H1 (cell line): ENCODE data around the gene TMEM54. TPM values are rescaled to one million over a fixed set of nuclear protein-coding genes. Genes with fewer than 3 reads are reported as not detected.

ENCODE experiments used
- CTCF ChIA-PET: fragments of 300-600 bp; sonication (Branson Sonifier 250); formaldehyde crosslinking; loops from one replicate; lab custom pipeline; 2021; ENCODE audit not compliant: partially characterized antibody; lab: Charles Lee
- POLR2A ChIA-PET: fragments of 300-600 bp; sonication (Branson Sonifier 250); formaldehyde crosslinking; loops from one replicate; lab custom pipeline; 2021; ENCODE audit warnings: inconsistent platforms; ENCODE audit not compliant: partially characterized antibody; lab: Charles Lee
- DNase-seq, 2 experiments: peaks; one replicate each; pipeline versions ENCODE4 v3.0.0 to v3.0.0-alpha.2; 2010 to 2022; ENCODE audit warnings: low spot score in 2 of 2, low read depth in 1 of 2, mixed read lengths in 1 of 2
- FAIRE-seq: peaks from 2 replicates; lab custom pipeline; 2011; peaks lifted over from hg19 to GRCh38; lab: Jason Lieb, UNC
- H2AFZ ChIP-seq: 2 replicates; pipeline ENCODE4 v1.8.1; 2012; ENCODE audit warnings: low read length, inconsistent platforms
- H2AK5ac ChIP-seq: 2 replicates; pipeline ENCODE4 v1.6.1; 2013; ENCODE audit warnings: low read depth, low read length
- H2BK120ac ChIP-seq: replicated peaks from 2 replicates; pipeline ENCODE3; 2013; ENCODE audit warnings: low read depth, low read length, inconsistent platforms
- H2BK12ac ChIP-seq: 2 replicates; pipeline ENCODE4 v1.6.1; 2013; ENCODE audit warnings: low read depth, low read length
- H2BK15ac ChIP-seq: 2 replicates; pipeline ENCODE4 v1.6.1; 2013; ENCODE audit warnings: low read length
- H2BK20ac ChIP-seq: 2 replicates; pipeline ENCODE4 v1.6.1; 2013; ENCODE audit warnings: low read length
- H2BK5ac ChIP-seq: 2 replicates; pipeline ENCODE4 v1.6.1; 2013; ENCODE audit warnings: low read depth, low read length
- H3K14ac ChIP-seq: 2 replicates; pipeline ENCODE4 v1.6.1; 2013; ENCODE audit warnings: inconsistent platforms; ENCODE audit not compliant: insufficient read length
- H3K18ac ChIP-seq: 2 replicates; pipeline ENCODE4 v1.6.1; 2013; ENCODE audit warnings: low read length; ENCODE audit errors: extremely low read depth
- H3K23ac ChIP-seq: 2 replicates; pipeline ENCODE4 v1.6.1; 2013; ENCODE audit warnings: inconsistent platforms; ENCODE audit not compliant: insufficient read length
- H3K23me2 ChIP-seq: 2 replicates; pipeline ENCODE4 v1.6.1; 2013; ENCODE audit warnings: low read depth, low read length
- H3K27ac ChIP-seq: 2 replicates; pipeline ENCODE4 v1.6.1; 2011; ENCODE audit warnings: low read depth, low read length, inconsistent platforms
- H3K27me3 ChIP-seq, 4 experiments: replicated peaks in 1 of 4; 1 replicate in 1 of 4; 2 replicates in 3 of 4; pipeline versions ENCODE4 v1.6.1 to v1.8.1; 2011 to 2013; ENCODE audit warnings: low read length in 3 of 4, mild to moderate bottlenecking in 3 of 4, inconsistent platforms in 2 of 4, mixed read lengths in 2 of 4, moderate library complexity in 1 of 4; ENCODE audit not compliant: control insufficient read depth in 3 of 4, insufficient read depth in 3 of 4; ENCODE audit errors: extremely low read depth in 1 of 4
- H3K36me3 ChIP-seq, 4 experiments: 2 replicates each; pipeline versions ENCODE4 v1.6.1 to v1.8.1; 2011 to 2013; ENCODE audit warnings: mild to moderate bottlenecking in 4 of 4, low read length in 3 of 4, moderate library complexity in 2 of 4, control low read depth in 1 of 4, inconsistent platforms in 1 of 4; ENCODE audit not compliant: insufficient read depth in 4 of 4, control insufficient read depth in 2 of 4
- H3K4ac ChIP-seq: replicated peaks from 2 replicates; pipeline ENCODE3; 2013; ENCODE audit warnings: low read length, low read depth, mixed read lengths, inconsistent platforms; ENCODE audit not compliant: insufficient read length
- H3K4me1 ChIP-seq, 4 experiments: replicated peaks in 1 of 4; 1 replicate in 1 of 4; 2 replicates in 3 of 4; pipeline versions ENCODE4 v1.6.1 to v1.8.1; 2011 to 2013; ENCODE audit warnings: low read length in 3 of 4, inconsistent platforms in 2 of 4, mixed read lengths in 1 of 4; ENCODE audit not compliant: insufficient read depth in 4 of 4, control insufficient read depth in 3 of 4
- H3K4me2 ChIP-seq, 2 experiments: 2 replicates each; pipeline versions ENCODE4 v1.6.1 to v1.8.1; 2011 to 2013; ENCODE audit warnings: low read depth in 2 of 2, low read length in 2 of 2, control low read depth in 1 of 2, inconsistent platforms in 1 of 2, mild to moderate bottlenecking in 1 of 2; ENCODE audit not compliant: insufficient read depth in 1 of 2
- H3K4me3 ChIP-seq, 4 experiments: fragments of 200-600, 300-600 bp in 1 of 4; sonication (generic), shearing (Covaris generic), sonication (Bioruptor Twin) in 1 of 4; 2 replicates each; pipeline versions ENCODE4 v1.5.1 to v1.8.1; 2011 to 2016; ENCODE audit warnings: low read length in 4 of 4, low read depth in 3 of 4, control low read depth in 2 of 4, inconsistent platforms in 2 of 4, mild to moderate bottlenecking in 2 of 4, mixed read lengths in 1 of 4, moderate library complexity in 1 of 4; ENCODE audit not compliant: insufficient read depth in 2 of 4; ENCODE audit errors: extremely low read depth in 1 of 4
- H3K56ac ChIP-seq: replicated peaks from 2 replicates; pipeline ENCODE3; 2013; ENCODE audit warnings: low read depth, mild to moderate bottlenecking, mixed read lengths, low read length, inconsistent platforms; ENCODE audit not compliant: insufficient read length
- H3K79me1 ChIP-seq: 2 replicates; pipeline ENCODE4 v1.6.1; 2013; ENCODE audit warnings: low read depth, low read length, control low read depth
- H3K79me2 ChIP-seq, 2 experiments: 2 replicates each; pipeline versions ENCODE4 v1.6.1 to v1.8.1; 2012 to 2013; ENCODE audit warnings: low read length in 2 of 2, mild to moderate bottlenecking in 2 of 2, inconsistent platforms in 1 of 2; ENCODE audit not compliant: insufficient read depth in 2 of 2, control insufficient read depth in 1 of 2
- H3K9ac ChIP-seq, 4 experiments: replicated peaks in 1 of 4; 1 replicate in 1 of 4; 2 replicates in 3 of 4; pipeline versions ENCODE4 v1.6.1 to v1.8.1; 2011 to 2013; ENCODE audit warnings: low read depth in 3 of 4, low read length in 3 of 4, control low read depth in 2 of 4, mild to moderate bottlenecking in 2 of 4, moderate library complexity in 2 of 4, inconsistent platforms in 1 of 4; ENCODE audit errors: extremely low read depth in 1 of 4
- H3K9me3 ChIP-seq, 2 experiments: 2 replicates each; pipeline versions ENCODE4 v1.6.1 to v1.8.1; 2012 to 2013; ENCODE audit warnings: mild to moderate bottlenecking in 2 of 2, moderate library complexity in 2 of 2, control low read depth in 1 of 2, inconsistent platforms in 1 of 2, low read depth in 1 of 2, low read length in 1 of 2, mixed read lengths in 1 of 2; ENCODE audit not compliant: insufficient read depth in 2 of 2
- H4K20me1 ChIP-seq, 2 experiments: replicated peaks in 1 of 2; 2 replicates each; pipeline versions ENCODE3 to v1.8.1; 2011 to 2013; ENCODE audit warnings: inconsistent platforms in 2 of 2, low read length in 2 of 2, mild to moderate bottlenecking in 1 of 2; ENCODE audit not compliant: insufficient read depth in 2 of 2, control insufficient read depth in 1 of 2
- H4K5ac ChIP-seq: 2 replicates; pipeline ENCODE4 v1.6.1; 2013; ENCODE audit warnings: low read length, low read depth, mixed read lengths, inconsistent platforms; ENCODE audit not compliant: insufficient read length
- H4K8ac ChIP-seq: 2 replicates; pipeline ENCODE4 v1.8.0; 2013; ENCODE audit warnings: mild to moderate bottlenecking, moderate library complexity, low read length, inconsistent platforms; ENCODE audit not compliant: insufficient read depth; ENCODE audit errors: extremely low read depth
- H4K91ac ChIP-seq: replicated peaks from 2 replicates; pipeline ENCODE3; 2013; ENCODE audit warnings: low read length, mixed read lengths, inconsistent platforms; ENCODE audit not compliant: insufficient read length
- EP300 ChIP-seq, 2 experiments: IDR thresholded peaks; 1 replicate in 1 of 2; 2 replicates in 1 of 2; pipeline ENCODE4 v1.6.1; 2011 to 2012; ENCODE audit warnings: low read depth in 2 of 2, low read length in 2 of 2, mild to moderate bottlenecking in 2 of 2, borderline replicate concordance in 1 of 2, inconsistent platforms in 1 of 2, moderate library complexity in 1 of 2
- JUND ChIP-seq: IDR thresholded peaks from 2 replicates; pipeline ENCODE4 v1.6.1; 2011; ENCODE audit warnings: mild to moderate bottlenecking, improper control_type of control experiment, low read length
- NANOG ChIP-seq: IDR thresholded peaks from 2 replicates; pipeline ENCODE4 v1.6.1; 2011; ENCODE audit warnings: low read length, low read depth, mild to moderate bottlenecking, inconsistent platforms; ENCODE audit not compliant: insufficient read depth, poor library complexity, severe bottlenecking
- PHF8 ChIP-seq: fragments of 200-600 bp; sonication (generic); conservative IDR thresholded peaks from 2 replicates; pipeline ENCODE4 v1.7.1; 2012; ENCODE audit warnings: low read depth, mild to moderate bottlenecking, inconsistent platforms, low read length, moderate library complexity
- RAD21 ChIP-seq, 2 experiments: IDR thresholded peaks in 1 of 2; conservative IDR thresholded peaks in 1 of 2; 2 replicates each; pipeline ENCODE4 v1.6.1; 2011; ENCODE audit warnings: low read depth in 2 of 2, low read length in 2 of 2, improper control_type of control experiment in 1 of 2, inconsistent platforms in 1 of 2, mild to moderate bottlenecking in 1 of 2, moderate library complexity in 1 of 2
- RBBP5 ChIP-seq: IDR thresholded peaks from 2 replicates; pipeline ENCODE4 v1.7.1; 2012; ENCODE audit warnings: low read depth, mild to moderate bottlenecking, inconsistent platforms, low read length, moderate library complexity, borderline replicate concordance
- RFX5 ChIP-seq: IDR thresholded peaks from 2 replicates; pipeline ENCODE4 v1.6.1; 2011; ENCODE audit warnings: low read depth, low read length, improper control_type of control experiment, borderline replicate concordance
- SAP30 ChIP-seq: fragments of 300-600 bp; sonication (generic); IDR thresholded peaks from 2 replicates; pipeline ENCODE4 v1.7.1; 2012; ENCODE audit warnings: low read length, moderate library complexity, mild to moderate bottlenecking, inconsistent platforms; ENCODE audit not compliant: insufficient read depth, insufficient replicate concordance
- SIRT6 ChIP-seq: IDR thresholded peaks from one replicate; pipeline ENCODE4 v1.7.1; 2012; ENCODE audit warnings: low read length, inconsistent platforms
- TAF1 ChIP-seq: IDR thresholded peaks from 2 replicates; pipeline ENCODE4 v1.6.1; 2011; ENCODE audit warnings: mild to moderate bottlenecking, low read depth, low read length
- WGBS, 2 experiments: shearing (Covaris generic) in 1 of 2; methylation state at CpG; one replicate each; pipeline versions ENCODE4 v1.1.6 to v1.1.7; 2013 to 2015; ENCODE audit warnings: low lambda C conversion rate in 2 of 2, mixed read lengths in 2 of 2, inconsistent platforms in 1 of 2, low coverage in 1 of 2, missing lambda C conversion rate in 1 of 2; ENCODE audit not compliant: insufficient replicate concordance in 2 of 2, insufficient coverage in 1 of 2, insufficient read length in 1 of 2; ENCODE audit errors: extremely low coverage in 1 of 2, missing lambda C conversion rate in 1 of 2; 5-methylcytosine and 5-hydroxymethylcytosine counted together
- polyA plus RNA-seq, 7 experiments: library from polyadenylated mRNA; depleted of rRNA in 3 of 7; stranded (reverse) in 5 of 7; unstranded in 2 of 7; fragments of >200 nt in 5 of 7; fragments of 200-250 nt in 2 of 7; gene quantifications; 1 replicate in 5 of 7; 2 replicates in 1 of 7; 4 replicates in 1 of 7; pipeline versions ENCODE4 v1.2.1 to v1.2.3, GENCODE V29; 2011 to 2013; ENCODE audit warnings: missing spikeins in 2 of 7, mixed read lengths in 2 of 7
- total RNA-seq: library from RNA; stranded (reverse); fragmentation: NEBNext Ultra II Directional; extraction: Animal tissue kit (Norgen Biotek cat#: 25700); gene quantifications from 2 replicates; pipeline ENCODE4 v1.2.1, GENCODE V29; 2021
- TF ChIP-seq, protein P1 (sequence below): IDR thresholded peaks from 2 replicates; pipeline ENCODE4 v1.6.1; 2012; ENCODE audit warnings: low read length, inconsistent platforms

The TMEM54 gene
- total and polyA plus RNA-seq, 2 of the 8 experiments (the other 6 are each of a cell fraction or from before 2014, with no cell fraction given): 9.5 to 58.7 TPM

DNA sequence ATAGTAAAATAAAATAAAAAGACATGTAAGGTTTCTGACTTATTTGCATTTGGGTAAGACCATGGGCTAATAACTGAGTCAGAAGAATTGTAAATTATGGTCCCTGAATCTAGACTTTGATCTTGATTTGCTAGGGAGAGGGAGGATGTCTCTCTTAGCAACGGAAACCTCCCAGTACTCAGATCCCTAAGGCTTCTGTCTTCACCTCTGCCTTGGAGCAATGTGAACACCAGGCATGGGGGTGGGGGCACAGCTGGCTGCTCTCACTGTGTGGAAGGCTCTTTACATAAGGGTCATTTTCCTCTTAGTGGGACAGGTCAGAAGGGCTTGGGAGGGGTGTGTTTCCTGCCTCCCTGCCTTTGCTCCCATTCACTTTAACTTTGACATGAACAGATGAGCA, 17.0 kb upstream of the TMEM54 start:
- H3K4me1 ChIP-seq: no peaks in the 10 kb centered on the region

More for the DNA sequence above, 17.0 kb upstream of the TMEM54 start:
- H3K79me2 ChIP-seq: no peaks in the 10 kb centered on the region
- H3K18ac ChIP-seq: no peak overlapping the region
- no peak overlapping the region for H2BK120ac ChIP-seq
- peaks cover 0 to 7% (median 5%) of the 10 kb centered on the region in 4 experiments; a peak in 6 of 7 replicates for H3K27me3 ChIP-seq
- no peak overlapping the region for H3K4me3 ChIP-seq
- H3K27ac ChIP-seq: no peak overlapping the region
- H4K5ac ChIP-seq: no peak overlapping the region
- ChIA-PET CTCF (interaction anchor here (1.3 to 4.3 kb wide), 4 partner anchors 14 to 168 kb away, joined by 5 to 24 read pairs (median 6); no protein-coding TSS in a partner anchor), POLR2A (no interaction called here)
- no peaks in the 10 kb centered on the region for H4K20me1 ChIP-seq
- H3K23ac ChIP-seq: no peak overlapping the region
- no peak overlapping the region for H2BK12ac ChIP-seq
- no peak overlapping the region for H3K56ac ChIP-seq
- no peaks in the 10 kb centered on the region for H3K79me1 ChIP-seq
- H2AK5ac ChIP-seq: no peak overlapping the region
- no peak overlapping the region for H3K4ac ChIP-seq
- H3K36me3 ChIP-seq: no peaks in the 10 kb centered on the region
- TF ChIP-seq SAP30 (no peak), EP300 (IDR thresholded peaks at IDR 0.05; ENCODE audit: borderline replicate concordance in 1 of 2, low read depth in 2 of 2, low read length in 2 of 2) (no peak), PHF8 (no peak), TAF1 (no peak), RFX5 (no peak), SIRT6 (no peak), JUND (no peak), RAD21 (IDR thresholded peaks at IDR 0.05 in 1 of 2, conservative IDR thresholded peaks at IDR 0.05 in 1 of 2; ENCODE audit: low read depth in 2 of 2, low read length in 2 of 2) (no peak), RBBP5 (no peak), NANOG (no peak)
- TF ChIP-seq, protein P1, sequence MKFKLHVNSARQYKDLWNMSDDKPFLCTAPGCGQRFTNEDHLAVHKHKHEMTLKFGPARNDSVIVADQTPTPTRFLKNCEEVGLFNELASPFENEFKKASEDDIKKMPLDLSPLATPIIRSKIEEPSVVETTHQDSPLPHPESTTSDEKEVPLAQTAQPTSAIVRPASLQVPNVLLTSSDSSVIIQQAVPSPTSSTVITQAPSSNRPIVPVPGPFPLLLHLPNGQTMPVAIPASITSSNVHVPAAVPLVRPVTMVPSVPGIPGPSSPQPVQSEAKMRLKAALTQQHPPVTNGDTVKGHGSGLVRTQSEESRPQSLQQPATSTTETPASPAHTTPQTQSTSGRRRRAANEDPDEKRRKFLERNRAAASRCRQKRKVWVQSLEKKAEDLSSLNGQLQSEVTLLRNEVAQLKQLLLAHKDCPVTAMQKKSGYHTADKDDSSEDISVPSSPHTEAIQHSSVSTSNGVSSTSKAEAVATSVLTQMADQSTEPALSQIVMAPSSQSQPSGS: no peak
- no peaks in the 10 kb centered on the region for H3K9me3 ChIP-seq
- no peak overlapping the region for H2BK5ac ChIP-seq
- no peak overlapping the region for H3K9ac ChIP-seq
- H4K91ac ChIP-seq: no peak overlapping the region
- no peak overlapping the region for H2BK20ac ChIP-seq
- no peaks in the 10 kb centered on the region for H3K23me2 ChIP-seq
- H3K14ac ChIP-seq: no peak overlapping the region
- peak overlapping the region; percentile 45; the same call in 1 of the 2 replicates for H4K8ac ChIP-seq
- FAIRE-seq (no peak), DNase-seq (no peak)
- no peak overlapping the region for H2BK15ac ChIP-seq
- 65% methylated on average over 1 of the region's 1 CpG; no CpG with 5 or more reads in 1 of the 2 experiments for WGBS, 2 experiments
- H2AFZ ChIP-seq: no peak overlapping the region
- H3K4me2 ChIP-seq: no peak overlapping the region
